CD4-positive, alpha-beta T cell (primary cell): ENCODE data around the gene CNTD1. TPM values are rescaled to one million over a fixed set of nuclear protein-coding genes. Genes with fewer than 3 reads are reported as not detected.

Experiments
- ATAC-seq: fragments of 200-7000 bp; cut with Tn5 transposase; one replicate; pipeline ENCODE4 v1.10.0; 2022; ENCODE audit warnings: mild to moderate bottlenecking; ENCODE audit not compliant: poor library complexity
- CTCF ChIA-PET: fragments of 350-600 bp; sonication (Branson Sonifier 250); formaldehyde crosslinking; loops from one replicate; lab custom pipeline; 2021; ENCODE audit warnings: antibody characterized with exemption, inconsistent platforms; lab: Charles Lee
- POLR2A ChIA-PET: fragments of 350-600 bp; sonication (Branson Sonifier 250); formaldehyde crosslinking; loops from one replicate; lab custom pipeline; 2021; ENCODE audit warnings: antibody characterized with exemption, inconsistent platforms; lab: Charles Lee
- DNase-seq, 14 experiments: peaks; one replicate each; pipeline ENCODE4 v3.0.0-alpha.2; 2013 to 2020; ENCODE audit warnings: mixed read lengths in 2 of 14
- H3K27ac ChIP-seq, 2 donors: one replicate each; pipeline versions ENCODE4 v1.5.1 to v1.7.0; 2013; ENCODE audit warnings: low read length in 2 of 2, low read depth in 1 of 2, mild to moderate bottlenecking in 1 of 2
- H3K27me3 ChIP-seq, 2 experiments: 1 replicate in 1 of 2; 2 replicates in 1 of 2; pipeline versions ENCODE4 v1.6.1 to v1.7.0; 2013; ENCODE audit warnings: low read length in 2 of 2, control low read depth in 1 of 2, mild to moderate bottlenecking in 1 of 2, moderate library complexity in 1 of 2; ENCODE audit not compliant: insufficient read depth in 2 of 2, control insufficient read depth in 1 of 2
- H3K36me3 ChIP-seq: one replicate; pipeline ENCODE4 v1.6.1; 2013; ENCODE audit warnings: low read length, control low read depth; ENCODE audit not compliant: insufficient read depth
- H3K4me1 ChIP-seq: one replicate; pipeline ENCODE4 v1.6.1; 2013; ENCODE audit warnings: low read length, control low read depth; ENCODE audit not compliant: insufficient read depth
- H3K4me3 ChIP-seq: one replicate; pipeline ENCODE4 v1.5.1; 2013; ENCODE audit warnings: mild to moderate bottlenecking, low read length, moderate library complexity
- H3K9me3 ChIP-seq, 2 experiments: 1 replicate in 1 of 2; 2 replicates in 1 of 2; pipeline versions ENCODE4 v1.6.1 to v1.7.0; 2013; ENCODE audit warnings: low read length in 2 of 2, mild to moderate bottlenecking in 2 of 2, control low read depth in 1 of 2, moderate library complexity in 1 of 2; ENCODE audit not compliant: control insufficient read depth in 1 of 2, insufficient read depth in 1 of 2
- H3K27ac Mint-ChIP-seq: one replicate; pipeline ENCODE4 v1.8.0; 2020; ENCODE audit warnings: mixed read lengths
- H3K27me3 Mint-ChIP-seq: one replicate; pipeline ENCODE4 v1.8.0; 2021; ENCODE audit warnings: mixed read lengths
- H3K36me3 Mint-ChIP-seq: one replicate; pipeline ENCODE4 v1.8.0; 2021; ENCODE audit warnings: low read depth, mixed read lengths
- H3K4me1 Mint-ChIP-seq: one replicate; pipeline ENCODE4 v1.8.0; 2021; ENCODE audit warnings: low read depth, mixed read lengths
- H3K4me3 Mint-ChIP-seq: one replicate; pipeline ENCODE4 v1.8.0; 2020; ENCODE audit warnings: mild to moderate bottlenecking, mixed read lengths
- H3K9me3 Mint-ChIP-seq: one replicate; pipeline ENCODE4 v1.8.0; 2020; ENCODE audit warnings: mixed read lengths
- intact Hi-C, 2 experiments: fragments of 100-400 bp; cut with DNase I in 1 of 2; cut with micrococcal nuclease in 1 of 2; formaldehyde crosslinking; loops; one replicate each; pipeline versions ENCODE4 v1.15.1 to v1.9.0; 2023 to 2025; cut with DNase I, micrococcal nuclease
- total RNA-seq, 174 experiments: library from RNA in 2 of 174; stranded (reverse) in 2 of 174; gene quantifications; one replicate each; pipeline ENCODE4 v1.2.3 and lab custom pipeline; 2021 to 2026
- TF ChIP-seq, protein P1 (sequence below): fragments of 200-600 bp; IDR thresholded peaks from one replicate; pipeline ENCODE4 v1.8.0; 2022; ENCODE audit warnings: antibody characterized with exemption, mild to moderate bottlenecking

Gene CNTD1
- total RNA-seq, 2 experiments from 2014 or later, result not detected

- Mint-ChIP-seq H3K27ac (no peak overlapping the region), H3K36me3 (peaks cover 32% of the 10 kb centered on the region), H3K4me1 (no peaks in the 10 kb centered on the region), H3K4me3 (no peak overlapping the region), H3K9me3 (no peaks in the 10 kb centered on the region), H3K27me3 (no peaks in the 10 kb centered on the region)
- TF ChIP-seq, protein P1, sequence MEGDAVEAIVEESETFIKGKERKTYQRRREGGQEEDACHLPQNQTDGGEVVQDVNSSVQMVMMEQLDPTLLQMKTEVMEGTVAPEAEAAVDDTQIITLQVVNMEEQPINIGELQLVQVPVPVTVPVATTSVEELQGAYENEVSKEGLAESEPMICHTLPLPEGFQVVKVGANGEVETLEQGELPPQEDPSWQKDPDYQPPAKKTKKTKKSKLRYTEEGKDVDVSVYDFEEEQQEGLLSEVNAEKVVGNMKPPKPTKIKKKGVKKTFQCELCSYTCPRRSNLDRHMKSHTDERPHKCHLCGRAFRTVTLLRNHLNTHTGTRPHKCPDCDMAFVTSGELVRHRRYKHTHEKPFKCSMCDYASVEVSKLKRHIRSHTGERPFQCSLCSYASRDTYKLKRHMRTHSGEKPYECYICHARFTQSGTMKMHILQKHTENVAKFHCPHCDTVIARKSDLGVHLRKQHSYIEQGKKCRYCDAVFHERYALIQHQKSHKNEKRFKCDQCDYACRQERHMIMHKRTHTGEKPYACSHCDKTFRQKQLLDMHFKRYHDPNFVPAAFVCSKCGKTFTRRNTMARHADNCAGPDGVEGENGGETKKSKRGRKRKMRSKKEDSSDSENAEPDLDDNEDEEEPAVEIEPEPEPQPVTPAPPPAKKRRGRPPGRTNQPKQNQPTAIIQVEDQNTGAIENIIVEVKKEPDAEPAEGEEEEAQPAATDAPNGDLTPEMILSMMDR, result no peak
- no peaks in the 10 kb centered on the region for H3K27me3 ChIP-seq
- H3K9me3 ChIP-seq, result no peaks in the 10 kb centered on the region
- no peaks in the 10 kb centered on the region for H3K4me1 ChIP-seq
- ChIA-PET POLR2A (no interaction called here), CTCF (no interaction called here)
- ATAC-seq, result no peak
- H3K36me3 ChIP-seq, result peaks cover 27% of the 10 kb centered on the region
- no peak overlapping the region for H3K27ac ChIP-seq
- no peak overlapping the region for H3K4me3 ChIP-seq
- DNase-seq, result no peak
- intact Hi-C loops, result loop anchor here in 1 of 2 experiments (10.0 kb wide), 1 partner anchor 357 kb away; no protein-coding TSS in a partner anchor
Measured at GRCh38 chr17:42848093-42848492, 49.4 kb downstream of the CNTD1 start.

- peaks cover 23% of the 10 kb centered on the region for H3K36me3 Mint-ChIP-seq
- intact Hi-C loops, result loop anchor here in 1 of 2 experiments (10.0 kb wide), 1 partner anchor 356 kb away; no protein-coding TSS in a partner anchor
- CTCF ChIA-PET, result interaction anchor here (0.6 kb wide), 1 partner anchor 100 kb away, joined by 3 read pairs; no protein-coding TSS in a partner anchor
Measured at GRCh38 chr17:42849031-42849430, 50.4 kb downstream of the CNTD1 start.

DNA sequence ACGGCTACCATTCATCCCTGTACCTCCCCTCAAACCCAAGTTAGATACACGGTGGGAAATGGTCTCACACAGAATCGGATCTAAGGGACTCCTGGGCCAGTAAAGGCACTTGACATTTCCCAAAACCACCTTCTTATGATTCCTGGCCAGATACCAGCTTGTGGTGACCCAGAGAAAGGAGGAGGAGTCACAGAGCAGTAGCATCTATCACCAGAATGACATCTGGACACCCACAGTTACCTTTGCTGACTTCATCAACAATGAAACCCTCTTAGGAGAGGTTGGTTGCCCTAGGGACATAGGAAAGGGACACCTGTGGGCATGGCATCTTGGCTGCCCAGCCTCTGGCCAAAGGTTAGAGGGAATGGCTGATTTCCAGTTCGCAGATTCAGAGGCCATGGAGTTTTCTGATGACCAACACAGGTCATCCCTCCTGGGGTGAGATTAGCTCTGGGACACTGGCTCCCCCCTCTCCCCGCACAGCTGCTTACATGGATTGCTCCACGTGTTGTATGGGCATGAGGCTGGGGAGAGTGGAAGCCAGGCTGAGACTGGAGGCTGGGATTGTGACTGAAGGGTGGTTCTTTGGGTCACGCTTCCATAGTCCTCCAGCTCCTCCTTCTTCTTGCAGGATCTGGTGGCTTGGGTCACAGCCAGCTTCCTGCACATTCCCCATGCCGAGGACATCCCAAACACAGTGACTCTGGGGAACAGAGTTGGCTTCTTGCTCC lies 51.0 kb downstream of the CNTD1 start:
- H3K36me3 ChIP-seq, result peaks cover 11% of the 10 kb centered on the region
- no peak for ATAC-seq
- peaks cover 0 to 2% of the 10 kb centered on the region in 2 experiments for H3K27me3 ChIP-seq
- DNase-seq, result no peak
- no peak overlapping the region for H3K27ac Mint-ChIP-seq
- ChIA-PET POLR2A (no interaction called here), CTCF (no interaction called here)
- H3K4me3 Mint-ChIP-seq, result no peak overlapping the region
- no peaks in the 10 kb centered on the region for H3K27me3 Mint-ChIP-seq
- TF ChIP-seq, protein P1, result no peak
- no peaks in the 10 kb centered on the region for H3K9me3 Mint-ChIP-seq
- no peak overlapping the region for H3K4me3 ChIP-seq
- H3K4me1 Mint-ChIP-seq, result no peaks in the 10 kb centered on the region
- H3K4me1 ChIP-seq, result no peaks in the 10 kb centered on the region
- intact Hi-C loops, result loop anchor here in 1 of 2 experiments (10.0 kb wide), 1 partner anchor 355 kb away; no protein-coding TSS in a partner anchor
- peaks cover 17% of the 10 kb centered on the region for H3K36me3 Mint-ChIP-seq
- H3K27ac ChIP-seq, result no peak overlapping the region
- no peaks in the 10 kb centered on the region for H3K9me3 ChIP-seq

More at GRCh38 chr17:42849031-42849430, 50.4 kb downstream of the CNTD1 start:
- Mint-ChIP-seq H3K9me3 (no peaks in the 10 kb centered on the region), H3K4me1 (no peaks in the 10 kb centered on the region), H3K27me3 (no peaks in the 10 kb centered on the region), H3K4me3 (no peak overlapping the region), H3K27ac (no peak overlapping the region)
- TF ChIP-seq, protein P1, result no peak
- DNase-seq, result no peak
- H3K4me1 ChIP-seq, result no peaks in the 10 kb centered on the region
- no peaks in the 10 kb centered on the region for H3K9me3 ChIP-seq
- H3K27ac ChIP-seq, result no peak overlapping the region
- H3K36me3 ChIP-seq, result peaks cover 17% of the 10 kb centered on the region
- H3K4me3 ChIP-seq, result no peak overlapping the region
- no peaks in the 10 kb centered on the region for H3K27me3 ChIP-seq
- POLR2A ChIA-PET, result no interaction called here
- no peak for ATAC-seq
